Endothelial cell of hepatic sinusoid (primary cell): ENCODE measurements around the gene EPAS1.

Experiments used
- in situ Hi-C: cut with HindIII; loops from 2 replicates; pipeline ENCODE4 v1.10.0; 2017; ENCODE audit warnings: low sequenced_read_pairs

Gene EPAS1

GRCh38 chr2:46421361-46421760 is 124.2 kb downstream of the EPAS1 start:
- in situ Hi-C loops = no loop called here

- in situ Hi-C loops = no loop called here
These were observed 125.6 kb downstream of the EPAS1 start for GRCh38 chr2:46422717-46423394.

GRCh38 chr2:46424937-46425336 is 127.7 kb downstream of the EPAS1 start:
- in situ Hi-C loops = no loop called here

GRCh38 chr2:46428911-46429436 is 131.8 kb downstream of the EPAS1 start:
- in situ Hi-C loops = no loop called here

GRCh38 chr2:46430413-46430812 is 133.2 kb downstream of the EPAS1 start:
- in situ Hi-C loops = no loop called here

GRCh38 chr2:46430992-46431391 is 133.8 kb downstream of the EPAS1 start:
- in situ Hi-C loops = no loop called here

GRCh38 chr2:46431481-46432235 is 134.5 kb downstream of the EPAS1 start:
- in situ Hi-C loops = no loop called here

GRCh38 chr2:46434851-46435273 is 137.7 kb downstream of the EPAS1 start:
- in situ Hi-C loops = no loop called here

- in situ Hi-C loops = no loop called here
These were observed 138.1 kb downstream of the EPAS1 start for GRCh38 chr2:46435353-46435752.

GRCh38 chr2:46435796-46436360 is 138.7 kb downstream of the EPAS1 start:
- in situ Hi-C loops = no loop called here
